Ascending aorta (tissue), 1 donor: ENCODE results near the gene POLD4. TPM values are rescaled to one million over a fixed set of nuclear protein-coding genes. Genes with fewer than 3 reads are reported as not detected.

ENCODE experiments used
- total RNA-seq: library from RNA; depleted of rRNA; stranded (reverse); fragments of >200 nt; gene quantifications from one replicate; pipeline ENCODE4 v1.1.0, GENCODE V29; 2016

POLD4 gene
- total RNA-seq, 1 donor from 2014 or later = 107 TPM

Other genes starting within 250 kb of the POLD4 start
- 129 TPM for gene KDM2A, start 234.3 kb downstream of the POLD4 start, total RNA-seq
- gene GRK2, start 87.1 kb downstream of the POLD4 start, total RNA-seq = 65.3 TPM
- 54.7 TPM for gene ANKRD13D, start 64.2 kb downstream of the POLD4 start, total RNA-seq
- gene SSH3, start 50.0 kb downstream of the POLD4 start, total RNA-seq = 30.9 TPM
- gene CLCF1, start 20.1 kb upstream of the POLD4 start, total RNA-seq = 32.6 TPM
- 22.6 TPM for gene RAD9A, start 38.4 kb upstream of the POLD4 start, total RNA-seq
- 113 TPM for gene PPP1CA, start 48.3 kb upstream of the POLD4 start, total RNA-seq
- 0.64 TPM for gene TBC1D10C, start 50.5 kb upstream of the POLD4 start, total RNA-seq
- 6.0 TPM for gene CARNS1, start 62.1 kb upstream of the POLD4 start, total RNA-seq
- gene RPS6KB2, start 74.9 kb upstream of the POLD4 start, total RNA-seq = 72.3 TPM
- 26.6 TPM for gene PTPRCAP, start 84.1 kb upstream of the POLD4 start, total RNA-seq
- 93.4 TPM for gene CORO1B, start 89.9 kb upstream of the POLD4 start, total RNA-seq
- gene GPR152, start 99.2 kb upstream of the POLD4 start, total RNA-seq = not detected
- gene CABP4, start 101.8 kb upstream of the POLD4 start, total RNA-seq = not detected
- gene TMEM134, start 115.7 kb upstream of the POLD4 start, total RNA-seq = 189 TPM
- gene AIP, start 129.5 kb upstream of the POLD4 start, total RNA-seq = 116 TPM
- gene PITPNM1, start 151.8 kb upstream of the POLD4 start, total RNA-seq = 31.8 TPM
- gene CDK2AP2, start 154.6 kb upstream of the POLD4 start, total RNA-seq = 159 TPM
- gene CABP2, start 169.9 kb upstream of the POLD4 start, total RNA-seq = not detected
- gene GSTP1, start 230.3 kb upstream of the POLD4 start, total RNA-seq = 1,335 TPM